T-helper 17 cell (primary cell): ENCODE data around the gene AATK. TPM values are rescaled to one million over a fixed set of nuclear protein-coding genes. Genes with fewer than 3 reads are reported as not detected.
A peak's percentile ranks its signal among the peaks of the same experiment; 100 is the strongest.

ENCODE experiments used
- ATAC-seq: fragments of 150-1000 bp; cut with Tn5 transposase; 2 replicates; pipeline ENCODE4 v1.10.0; 2021; ENCODE audit warnings: mild to moderate bottlenecking, moderate library complexity
- DNase-seq, 3 donors: peaks; one replicate each; pipeline versions ENCODE4 v3.0.0 to v3.0.0-alpha.2; 2020 to 2021
- H3K9me3 ChIP-seq: one replicate; pipeline ENCODE4 v1.7.0; 2013; ENCODE audit warnings: low read length, mild to moderate bottlenecking; ENCODE audit not compliant: control insufficient read depth, poor library complexity, severe bottlenecking
- H3K27ac Mint-ChIP-seq: one replicate; pipeline ENCODE4 v1.8.0; 2022; ENCODE audit warnings: mild to moderate bottlenecking, moderate library complexity, mixed read lengths
- H3K27me3 Mint-ChIP-seq: one replicate; pipeline ENCODE4 v1.8.0; 2022; ENCODE audit warnings: mixed read lengths
- H3K36me3 Mint-ChIP-seq: one replicate; pipeline ENCODE4 v1.8.0; 2022; ENCODE audit warnings: low read depth, mixed read lengths
- H3K4me1 Mint-ChIP-seq: one replicate; pipeline ENCODE4 v1.8.0; 2022; ENCODE audit warnings: mild to moderate bottlenecking, mixed read lengths
- H3K4me3 Mint-ChIP-seq: one replicate; pipeline ENCODE4 v1.8.0; 2022; ENCODE audit warnings: mild to moderate bottlenecking, moderate library complexity, mixed read lengths
- total RNA-seq, 4 donors: library from RNA in 2 of 4; stranded (reverse) in 2 of 4; gene quantifications; one replicate each; pipeline ENCODE4 v1.2.3 and lab custom pipeline; 2022 to 2026

Gene AATK
- total RNA-seq, 2 donors from 2014 or later, result 1.9 to 2.2 TPM

DNA sequence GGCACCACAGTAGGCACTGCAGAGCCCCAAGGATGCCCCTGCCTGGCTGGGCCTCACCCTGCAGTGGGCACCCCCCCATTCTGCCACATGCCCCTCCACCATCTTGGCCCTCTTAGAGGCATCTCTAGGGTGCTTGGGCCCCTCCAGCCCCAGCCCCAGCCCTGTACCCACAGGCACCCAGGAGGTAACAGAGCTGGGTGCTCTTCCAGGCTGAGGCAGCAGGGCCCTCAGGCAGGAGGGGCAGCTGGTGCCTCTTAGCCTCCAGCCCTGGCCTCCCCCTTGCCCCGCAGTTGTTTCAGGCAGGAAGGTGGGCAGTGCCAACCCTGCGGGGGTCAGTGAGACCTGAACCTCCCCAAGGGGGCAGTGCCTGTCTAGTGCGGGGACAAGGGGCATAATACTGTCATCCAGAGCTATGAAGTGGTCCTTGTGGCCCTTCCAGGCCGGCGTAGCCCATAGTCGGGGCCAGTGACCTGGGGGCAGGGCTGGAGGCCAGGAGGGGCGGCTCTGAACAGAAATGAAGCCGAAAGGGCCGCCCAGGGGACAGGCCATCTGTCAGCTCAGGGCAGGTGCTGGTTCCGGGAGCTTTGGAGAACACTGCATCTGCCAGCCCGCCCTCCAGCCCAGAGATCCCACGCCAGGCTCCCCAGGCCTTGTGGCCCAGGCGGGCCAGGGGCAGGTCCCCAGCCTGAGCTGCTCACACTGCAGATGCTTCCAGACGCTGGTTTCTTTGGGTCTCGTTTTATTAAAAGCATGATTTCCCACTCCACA, 4.9 kb upstream of the AATK start:
- no peaks in the 10 kb centered on the region for H3K9me3 ChIP-seq
- Mint-ChIP-seq H3K27me3 (peaks cover 11% of the 10 kb centered on the region), H3K4me1 (no peaks in the 10 kb centered on the region)

GRCh38 chr17:81169870-81170309, 3.9 kb upstream of the AATK start:
- no peaks in the 10 kb centered on the region for H3K9me3 ChIP-seq
- Mint-ChIP-seq H3K27ac (no peak overlapping the region), H3K4me1 (no peaks in the 10 kb centered on the region), H3K4me3 (no peak overlapping the region), H3K36me3 (no peaks in the 10 kb centered on the region), H3K27me3 (peaks cover 11% of the 10 kb centered on the region)
- DNase-seq (no peak), ATAC-seq (no peak)

More for the DNA sequence above, 4.9 kb upstream of the AATK start:
- H3K36me3 Mint-ChIP-seq, result no peaks in the 10 kb centered on the region
- H3K4me3 Mint-ChIP-seq, result no peak overlapping the region
- no peak overlapping the region for H3K27ac Mint-ChIP-seq
- ATAC-seq (no peak), DNase-seq (no peak)

- no peaks in the 10 kb centered on the region for H3K9me3 ChIP-seq
- Mint-ChIP-seq H3K36me3 (no peaks in the 10 kb centered on the region), H3K27ac (no peak overlapping the region), H3K4me3 (peak overlapping the region; percentile 76), H3K4me1 (no peaks in the 10 kb centered on the region), H3K27me3 (peaks cover 30% of the 10 kb centered on the region)
- ATAC-seq (no peak), DNase-seq (no peak)
Measured at GRCh38 chr17:81167638-81168037, 1.6 kb upstream of the AATK start.

- H3K9me3 ChIP-seq, result no peaks in the 10 kb centered on the region
- no peak for ATAC-seq
- H3K27me3 Mint-ChIP-seq, result peaks cover 30% of the 10 kb centered on the region
- no peak overlapping the region for H3K27ac Mint-ChIP-seq
- H3K4me1 Mint-ChIP-seq, result no peaks in the 10 kb centered on the region
- DNase-seq, result no peak
- peak overlapping the region; percentile 76 for H3K4me3 Mint-ChIP-seq
- H3K36me3 Mint-ChIP-seq, result no peaks in the 10 kb centered on the region
Measured at GRCh38 chr17:81167194-81167524, 1.1 kb upstream of the AATK start.

DNA sequence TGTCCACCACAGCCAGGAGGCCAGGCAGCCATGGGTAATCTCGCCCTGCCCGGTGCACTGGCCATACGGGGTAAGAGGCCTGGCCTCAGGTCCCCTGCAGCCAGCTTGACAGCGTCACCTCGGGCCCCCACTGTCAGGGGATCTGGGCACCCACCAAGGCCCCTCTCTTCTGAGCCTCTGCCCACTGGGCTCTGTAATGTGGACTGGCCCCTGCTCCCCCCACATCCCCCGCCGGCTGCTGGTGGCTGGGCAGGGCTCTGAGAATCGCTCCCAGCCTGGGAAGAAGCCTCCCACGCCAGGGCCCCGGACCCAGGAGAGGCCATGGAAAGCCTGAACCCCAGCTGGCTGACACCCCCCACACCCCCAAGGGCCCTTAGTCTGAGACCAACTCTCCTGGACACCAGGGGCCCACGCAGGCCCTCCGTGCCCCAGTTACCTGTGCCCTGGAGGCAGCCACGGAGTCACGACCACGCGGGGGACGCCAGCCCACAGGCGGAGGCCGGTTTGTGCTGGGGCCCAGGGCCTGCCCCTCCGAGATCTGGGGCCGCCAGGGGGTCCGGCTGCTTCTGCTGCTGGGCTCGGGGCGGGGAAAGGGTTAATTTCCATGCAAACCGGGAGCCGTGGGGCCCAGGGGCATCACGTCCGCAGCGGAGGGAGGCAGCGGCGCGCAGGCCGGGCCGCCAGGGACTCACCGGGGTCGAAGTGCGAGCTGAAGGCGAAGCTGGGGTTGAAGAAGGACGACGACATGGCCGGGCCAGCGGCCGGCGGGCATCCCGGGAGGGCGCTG, 582 bp downstream of the AATK start, which contains the start of gene PVALEF:
Gene PVALEF, plus strand, starts transcription at position 262 of the 787 bp plus-strand sequence. CDS start 15,720 bp downstream, outside the sequence.
- DNase-seq (peak in 1 of 3 donors; percentile 9), ATAC-seq (no peak)
- H3K4me3 Mint-ChIP-seq, result peak within 1 kb of the TSS; percentile 71
- peaks cover 42% of the 10 kb centered on the region for H3K27me3 Mint-ChIP-seq
- no peaks in the 10 kb centered on the region for H3K9me3 ChIP-seq
- H3K4me1 Mint-ChIP-seq, result peaks cover 5% of the 10 kb centered on the region
- H3K36me3 Mint-ChIP-seq, result no peaks in the 10 kb centered on the region
- no peak within 1 kb of the TSS for H3K27ac Mint-ChIP-seq

DNA sequence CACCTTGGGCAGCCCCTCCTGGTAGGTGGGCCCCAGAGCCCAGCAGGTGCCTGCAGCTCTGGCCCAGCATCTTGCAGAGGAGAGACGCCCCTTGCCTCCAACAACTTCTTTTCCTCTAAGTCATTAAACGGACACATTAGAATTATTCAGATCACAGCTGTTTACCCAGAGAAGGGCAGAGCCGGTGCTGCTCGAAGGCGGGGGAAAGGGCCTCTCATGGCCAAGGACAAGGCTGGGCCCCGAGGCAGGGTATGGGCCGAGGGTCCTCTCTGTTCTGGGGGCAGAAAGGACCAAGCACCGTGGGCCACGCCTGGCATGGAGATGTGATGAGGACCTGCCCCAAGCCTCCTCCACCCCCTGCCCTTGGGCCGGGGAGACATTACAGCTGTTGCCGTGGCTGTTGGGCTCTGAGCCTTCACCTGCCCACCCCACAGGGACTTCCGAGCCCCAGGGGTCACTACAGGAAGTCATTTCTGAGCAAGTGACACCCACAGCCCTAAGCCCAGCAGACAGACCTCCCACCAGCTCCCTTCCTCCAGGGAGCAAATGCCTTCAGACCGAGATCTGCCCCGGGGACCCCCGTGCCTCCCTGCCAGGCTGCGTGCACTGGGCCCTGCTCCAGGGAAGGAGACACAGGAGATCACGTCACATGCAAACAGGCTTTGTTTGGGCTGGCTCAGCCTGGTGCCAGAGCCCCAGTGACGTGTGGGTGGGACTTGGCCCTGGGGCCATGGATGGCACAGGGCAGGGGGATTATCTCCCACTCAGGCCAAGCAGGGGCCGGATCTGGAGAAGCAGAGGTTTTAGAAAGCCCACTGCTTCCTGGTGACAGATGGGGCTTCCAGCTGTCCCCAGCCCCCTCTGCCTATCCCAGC, 1.4 kb downstream of the AATK start:
- no peak for DNase-seq
- peaks cover 43% of the 10 kb centered on the region for H3K27me3 Mint-ChIP-seq
- no peak for ATAC-seq
- peak overlapping the region; percentile 65 for H3K4me3 Mint-ChIP-seq
- H3K36me3 Mint-ChIP-seq, result no peaks in the 10 kb centered on the region
- H3K27ac Mint-ChIP-seq, result no peak overlapping the region
- no peaks in the 10 kb centered on the region for H3K9me3 ChIP-seq
- peaks cover 6% of the 10 kb centered on the region for H3K4me1 Mint-ChIP-seq

DNA sequence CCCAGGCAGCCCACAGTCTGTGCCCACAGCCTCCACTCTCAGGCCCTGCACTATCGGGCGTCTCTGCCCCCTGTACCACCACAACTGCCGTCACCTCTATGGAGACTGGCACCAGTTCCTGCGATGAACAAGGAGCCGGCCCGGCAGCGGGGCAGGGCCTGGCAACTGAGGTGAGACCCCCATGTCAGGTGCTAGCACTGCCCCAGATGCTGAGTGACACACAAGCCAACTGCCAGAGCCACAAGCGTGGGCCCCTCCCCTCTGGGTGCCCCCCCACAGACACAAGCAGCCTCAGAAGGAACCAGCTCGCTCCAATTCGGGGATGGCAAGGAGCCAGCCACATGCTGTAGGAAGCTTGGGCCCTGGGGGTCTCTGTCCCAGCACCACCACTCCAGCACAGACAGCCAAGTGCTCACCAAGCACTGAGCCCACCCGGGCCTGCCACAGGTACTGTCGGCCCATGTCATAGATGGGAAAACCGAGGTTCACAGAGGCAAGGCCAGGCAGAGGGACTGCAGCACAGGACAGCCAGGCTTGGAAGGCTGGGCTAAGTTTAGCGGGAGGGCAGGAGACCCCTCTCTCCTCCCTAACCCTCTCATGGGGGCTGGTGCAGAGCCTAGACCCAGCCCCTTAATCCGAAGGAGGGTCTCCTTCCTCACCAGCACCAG, 2.2 kb downstream of the AATK start:
- ATAC-seq (no peak), DNase-seq (no peak)
- no peak overlapping the region for H3K27ac Mint-ChIP-seq
- H3K27me3 Mint-ChIP-seq, result peaks cover 43% of the 10 kb centered on the region
- H3K36me3 Mint-ChIP-seq, result no peaks in the 10 kb centered on the region
- no peaks in the 10 kb centered on the region for H3K9me3 ChIP-seq
- H3K4me3 Mint-ChIP-seq, result no peak overlapping the region
- H3K4me1 Mint-ChIP-seq, result peaks cover 6% of the 10 kb centered on the region

GRCh38 chr17:81163051-81163695, 2.8 kb downstream of the AATK start:
- Mint-ChIP-seq H3K27me3 (peaks cover 43% of the 10 kb centered on the region), H3K4me3 (no peak overlapping the region), H3K27ac (no peak overlapping the region), H3K4me1 (peaks cover 6% of the 10 kb centered on the region), H3K36me3 (no peaks in the 10 kb centered on the region)
- ATAC-seq, result no peak
- no peaks in the 10 kb centered on the region for H3K9me3 ChIP-seq
- DNase-seq, result no peak

- no peak overlapping the region for H3K4me3 Mint-ChIP-seq
Measured at GRCh38 chr17:81162491-81162890, 3.5 kb downstream of the AATK start.

DNA sequence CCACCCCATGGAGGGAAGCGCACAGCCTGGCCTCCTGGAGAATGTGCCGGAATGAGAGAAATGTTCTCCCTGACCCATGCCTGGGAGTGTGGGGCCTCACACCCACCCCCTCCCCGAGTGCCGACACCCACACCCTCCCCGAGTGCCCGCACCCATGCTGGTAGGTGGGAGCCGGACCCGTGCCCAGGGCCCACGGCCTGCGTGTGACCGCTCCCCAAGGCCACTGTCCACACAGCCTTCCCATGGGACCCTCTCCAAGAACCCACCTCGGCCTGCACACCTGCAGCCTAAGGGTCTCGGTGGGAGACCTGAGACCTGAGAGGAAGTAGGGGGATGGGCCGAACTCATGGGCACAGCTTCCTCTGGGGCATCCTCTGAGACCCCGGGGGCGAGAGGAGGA, 4.0 kb downstream of the AATK start:
- H3K4me3 Mint-ChIP-seq, result no peak overlapping the region
- no peak overlapping the region for H3K27ac Mint-ChIP-seq
- H3K27me3 Mint-ChIP-seq, result peaks cover 37% of the 10 kb centered on the region
- no peak for DNase-seq
- ATAC-seq, result no peak
- H3K9me3 ChIP-seq, result no peaks in the 10 kb centered on the region
- peaks cover 6% of the 10 kb centered on the region for H3K4me1 Mint-ChIP-seq
- H3K36me3 Mint-ChIP-seq, result no peaks in the 10 kb centered on the region

More at GRCh38 chr17:81162491-81162890, 3.5 kb downstream of the AATK start:
- no peak for ATAC-seq
- H3K9me3 ChIP-seq, result no peaks in the 10 kb centered on the region
- H3K4me1 Mint-ChIP-seq, result peaks cover 6% of the 10 kb centered on the region
- DNase-seq, result no peak
- H3K27ac Mint-ChIP-seq, result no peak overlapping the region
- peaks cover 42% of the 10 kb centered on the region for H3K27me3 Mint-ChIP-seq
- H3K36me3 Mint-ChIP-seq, result no peaks in the 10 kb centered on the region

GRCh38 chr17:81161536-81161935, 4.5 kb downstream of the AATK start:
- Mint-ChIP-seq H3K4me1 (peaks cover 6% of the 10 kb centered on the region), H3K36me3 (no peaks in the 10 kb centered on the region), H3K27me3 (peaks cover 33% of the 10 kb centered on the region), H3K27ac (no peak overlapping the region), H3K4me3 (no peak overlapping the region)
- ATAC-seq (no peak), DNase-seq (no peak)
- H3K9me3 ChIP-seq, result no peaks in the 10 kb centered on the region

- Mint-ChIP-seq H3K4me3 (peak overlapping the region; percentile 82), H3K36me3 (no peaks in the 10 kb centered on the region)
Measured at GRCh38 chr17:81160747-81161453, 5.1 kb downstream of the AATK start.

More at GRCh38 chr17:81160747-81161453, 5.1 kb downstream of the AATK start:
- no peak for ATAC-seq
- H3K27ac Mint-ChIP-seq, result no peak overlapping the region
- no peak for DNase-seq
- H3K4me1 Mint-ChIP-seq, result peaks cover 6% of the 10 kb centered on the region
- no peaks in the 10 kb centered on the region for H3K9me3 ChIP-seq
- peaks cover 31% of the 10 kb centered on the region for H3K27me3 Mint-ChIP-seq
